Lower leg skin (tissue), 4 donors: ENCODE measurements around the gene MYT1. TPM values are rescaled to one million over a fixed set of nuclear protein-coding genes. Genes with fewer than 3 reads are reported as not detected.

Source experiments
- DNase-seq, 2 donors: peaks; one replicate each; pipeline ENCODE4 v3.0.0-alpha.2; 2019; ENCODE audit warnings: low spot score in 2 of 2
- H3K4me3 ChIP-seq: fragments of 200-600 bp; sonication (generic); 2 replicates; pipeline ENCODE4 v1.5.1; 2017; ENCODE audit warnings: mild to moderate bottlenecking, low read depth; ENCODE audit not compliant: poor library complexity, severe bottlenecking
- POLR2A ChIP-seq, 2 donors: fragments of 450-650 bp; IDR thresholded peaks; one replicate each; pipeline ENCODE4 v1.6.1; 2016 to 2017; ENCODE audit warnings: antibody characterized with exemption in 2 of 2, mild to moderate bottlenecking in 1 of 2, moderate library complexity in 1 of 2
- WGBS, 2 donors: methylation state at CpG; one replicate each; pipeline ENCODE4 v1.1.5; 2018; 5-methylcytosine and 5-hydroxymethylcytosine counted together
- intact Hi-C: fragments of 100-400 bp; cut with DNase I; formaldehyde crosslinking; loops from one replicate; pipeline ENCODE4 v1.15.0; 2023; ENCODE audit warnings: low total_unique reads
- total RNA-seq, 4 donors: library from RNA; depleted of rRNA; stranded (reverse); fragments of >200 nt; gene quantifications; one replicate each; pipeline ENCODE4 v1.1.0, GENCODE V29; 2016
- TF ChIP-seq, protein P1 (sequence below), 3 donors: fragments of 450-650 bp; IDR thresholded peaks; one replicate each; pipeline ENCODE4 v1.5.1; 2016; ENCODE audit warnings: antibody characterized with exemption in 3 of 3, mild to moderate bottlenecking in 3 of 3, moderate library complexity in 2 of 3

The MYT1 gene
- total RNA-seq, 4 donors from 2014 or later: 0.26 TPM; not detected in 3

GRCh38 chr20:64146301-64146935, 17.8 kb upstream of the MYT1 start:
- H3K4me3 ChIP-seq: no peak overlapping the region
- TF ChIP-seq POLR2A (IDR thresholded peaks at IDR 0.05): no peak
- peak in 1 of 2 donors; percentile 40 for DNase-seq
- intact Hi-C loops: no loop called here
- 68 to 71% methylated on average over 7 of the region's 7 CpGs for WGBS, 2 donors

DNA sequence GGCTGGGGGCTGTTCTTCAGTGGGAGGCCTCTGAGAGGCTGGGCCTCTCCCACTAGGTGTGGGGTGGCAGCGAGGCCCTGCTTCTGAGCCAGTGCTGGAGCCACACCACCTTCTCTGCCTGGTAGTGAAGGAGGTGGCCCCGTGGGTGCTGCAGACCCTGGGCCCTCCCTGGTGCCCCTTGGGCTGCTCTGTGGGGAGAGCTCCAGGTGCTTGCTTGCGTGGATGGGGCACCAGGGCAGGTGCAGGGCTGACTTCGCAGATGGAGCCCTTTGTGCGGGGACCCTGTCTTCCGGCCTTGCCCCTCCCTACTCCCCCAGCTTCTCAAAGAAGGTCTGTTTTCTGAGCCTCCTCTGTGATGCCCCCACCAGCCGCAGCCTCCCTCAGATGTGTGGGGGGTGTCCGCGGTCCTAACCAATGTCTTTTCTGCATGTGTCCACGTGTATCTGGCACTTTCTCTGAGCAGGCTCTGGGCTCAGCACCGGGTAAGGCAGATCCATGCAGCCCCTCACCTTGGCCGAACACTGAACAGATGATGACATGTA, 17.2 kb upstream of the MYT1 start:
- intact Hi-C loops: no loop called here
- peak in 1 of 2 donors; percentile 74 for DNase-seq
- TF ChIP-seq POLR2A (IDR thresholded peaks at IDR 0.05): no peak
- TF ChIP-seq, protein P1, sequence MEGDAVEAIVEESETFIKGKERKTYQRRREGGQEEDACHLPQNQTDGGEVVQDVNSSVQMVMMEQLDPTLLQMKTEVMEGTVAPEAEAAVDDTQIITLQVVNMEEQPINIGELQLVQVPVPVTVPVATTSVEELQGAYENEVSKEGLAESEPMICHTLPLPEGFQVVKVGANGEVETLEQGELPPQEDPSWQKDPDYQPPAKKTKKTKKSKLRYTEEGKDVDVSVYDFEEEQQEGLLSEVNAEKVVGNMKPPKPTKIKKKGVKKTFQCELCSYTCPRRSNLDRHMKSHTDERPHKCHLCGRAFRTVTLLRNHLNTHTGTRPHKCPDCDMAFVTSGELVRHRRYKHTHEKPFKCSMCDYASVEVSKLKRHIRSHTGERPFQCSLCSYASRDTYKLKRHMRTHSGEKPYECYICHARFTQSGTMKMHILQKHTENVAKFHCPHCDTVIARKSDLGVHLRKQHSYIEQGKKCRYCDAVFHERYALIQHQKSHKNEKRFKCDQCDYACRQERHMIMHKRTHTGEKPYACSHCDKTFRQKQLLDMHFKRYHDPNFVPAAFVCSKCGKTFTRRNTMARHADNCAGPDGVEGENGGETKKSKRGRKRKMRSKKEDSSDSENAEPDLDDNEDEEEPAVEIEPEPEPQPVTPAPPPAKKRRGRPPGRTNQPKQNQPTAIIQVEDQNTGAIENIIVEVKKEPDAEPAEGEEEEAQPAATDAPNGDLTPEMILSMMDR (IDR thresholded peaks at IDR 0.05): no peak
- WGBS, 2 donors: 77 to 78% methylated on average over 12 of the region's 12 CpGs
- no peak overlapping the region for H3K4me3 ChIP-seq

- WGBS, 2 donors: 77 to 84% methylated on average over 5 of the region's 5 CpGs
- intact Hi-C loops: no loop called here
Measured at GRCh38 chr20:64148581-64148980, 15.7 kb upstream of the MYT1 start.

DNA sequence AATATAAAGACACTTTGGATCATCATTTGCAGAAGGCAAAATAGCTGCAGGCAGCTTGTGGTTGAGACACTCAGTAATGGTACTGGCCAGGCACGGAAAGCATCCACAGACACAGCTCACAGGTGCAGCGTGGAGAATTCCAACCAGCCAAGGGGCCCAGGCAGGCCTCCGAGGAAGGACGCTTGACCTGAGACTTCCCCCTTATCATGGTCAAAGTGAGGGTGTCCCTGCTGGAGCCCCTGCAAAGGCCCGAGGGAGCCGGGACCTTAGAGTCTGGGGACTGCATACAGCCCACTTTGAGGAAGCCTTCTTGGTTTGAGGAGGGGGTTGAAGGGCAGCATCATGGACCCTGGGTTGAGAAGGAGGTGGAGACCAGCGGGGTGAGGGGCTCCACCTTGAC, 15.1 kb upstream of the MYT1 start:
- intact Hi-C loops: no loop called here
- TF ChIP-seq, protein P1 (IDR thresholded peaks at IDR 0.05): no peak
- TF ChIP-seq POLR2A (IDR thresholded peaks at IDR 0.05): no peak
- peak in 1 of 2 donors; percentile 64 for DNase-seq
- 91 to 92% methylated on average over 7 of the region's 7 CpGs for WGBS, 2 donors
- no peak overlapping the region for H3K4me3 ChIP-seq

More at GRCh38 chr20:64148581-64148980, 15.7 kb upstream of the MYT1 start:
- H3K4me3 ChIP-seq: no peak overlapping the region
- TF ChIP-seq POLR2A (IDR thresholded peaks at IDR 0.05): no peak
- TF ChIP-seq, protein P1 (IDR thresholded peaks at IDR 0.05): no peak
- peak in 1 of 2 donors; percentile 37 for DNase-seq

- TF ChIP-seq, protein P1 (IDR thresholded peaks at IDR 0.05): no peak
- TF ChIP-seq POLR2A (IDR thresholded peaks at IDR 0.05): no peak
- no peak overlapping the region for H3K4me3 ChIP-seq
- WGBS, 2 donors: 92 to 93% methylated on average over 26 of the region's 26 CpGs
- peak in 1 of 2 donors; percentile 61 for DNase-seq
- intact Hi-C loops: no loop called here
Measured at GRCh38 chr20:64149809-64150560, 14.3 kb upstream of the MYT1 start.
